NK-92 treated with Interleukin-12 subunit alpha and Interleukin-12 subunit beta, amount 100 ng/mL, for 24 hours (cell line): ENCODE data around the gene LAMTOR5.
"Not testable (repeated sequence)": the region's sequence is repeated elsewhere in the genome, so short reads cannot be mapped to it uniquely, and the experiment has no call there.

Experiments
- DNase-seq: peaks from one replicate; lab custom pipeline; 2025; lab: John Stamatoyannopoulos, UW

LAMTOR5 gene

GRCh38 chr1:110426854-110427253, 19.4 kb upstream of the LAMTOR5 start:
- no peak for DNase-seq

GRCh38 chr1:110425612-110426152, 18.2 kb upstream of the LAMTOR5 start:
- no peak for DNase-seq

GRCh38 chr1:110424699-110425611, 17.5 kb upstream of the LAMTOR5 start:
- no peak for DNase-seq

- peak; percentile 39 for DNase-seq
These were observed 13.6 kb upstream of the LAMTOR5 start for GRCh38 chr1:110420874-110421793.

- no peak for DNase-seq
These were observed 12.6 kb upstream of the LAMTOR5 start for GRCh38 chr1:110420023-110420662.

GRCh38 chr1:110418729-110419128, 11.2 kb upstream of the LAMTOR5 start:
- DNase-seq: no peak

GRCh38 chr1:110413045-110413444, 5.6 kb upstream of the LAMTOR5 start:
- DNase-seq: not testable (repeated sequence)

GRCh38 chr1:110412576-110412975, 5.1 kb upstream of the LAMTOR5 start:
- DNase-seq: peak; percentile 37

GRCh38 chr1:110411173-110411735, 3.8 kb upstream of the LAMTOR5 start:
- no peak for DNase-seq

GRCh38 chr1:110409316-110409715, 1.8 kb upstream of the LAMTOR5 start:
- no peak for DNase-seq

- DNase-seq: no peak
These were observed 994 bp upstream of the LAMTOR5 start for GRCh38 chr1:110408488-110408887.

- not testable (repeated sequence) for DNase-seq
These were observed 1.1 kb downstream of the LAMTOR5 start for GRCh38 chr1:110406407-110406806.

GRCh38 chr1:110404401-110404800, 3.1 kb downstream of the LAMTOR5 start:
- no peak for DNase-seq

- no peak for DNase-seq
These were observed 3.7 kb downstream of the LAMTOR5 start for GRCh38 chr1:110403805-110404204.

GRCh38 chr1:110396259-110396958, 11.1 kb downstream of the LAMTOR5 start:
- not testable (repeated sequence) for DNase-seq

- DNase-seq: no peak
These were observed 13.0 kb downstream of the LAMTOR5 start for GRCh38 chr1:110394493-110394820.

- no peak for DNase-seq
These were observed 13.6 kb downstream of the LAMTOR5 start for GRCh38 chr1:110393691-110394492.

GRCh38 chr1:110393286-110393685, 14.2 kb downstream of the LAMTOR5 start:
- no peak for DNase-seq

- DNase-seq: no peak
These were observed 16.7 kb downstream of the LAMTOR5 start, which contains the start of gene SLC16A4 for GRCh38 chr1:110390692-110391245. SLC16A4 (minus strand) TSS chr1:110391026; CDS start chr1:110389323, 1,703 bp downstream.

GRCh38 chr1:110390096-110390495, 17.4 kb downstream of the LAMTOR5 start:
- no peak for DNase-seq
